ENCODE measurements around the gene PLCB4.

The PLCB4 gene

GRCh38 chr20:9517297-9518162, 448.6 kb downstream of the PLCB4 start:
- DNase-seq (ENCODE audit: low read depth in 2 of 2) = no peak

GRCh38 chr20:9518576-9519175, 449.8 kb downstream of the PLCB4 start:
- DNase-seq (ENCODE audit: low read depth in 2 of 2) = no peak

- no peak for DNase-seq (ENCODE audit: low read depth in 2 of 2)
These were observed 451.2 kb downstream of the PLCB4 start for GRCh38 chr20:9520086-9520485.

- no peak for DNase-seq (ENCODE audit: low read depth in 2 of 2)
These were observed 454.7 kb downstream of the PLCB4 start for GRCh38 chr20:9523636-9524035.

Data from stimulated activated CD8-positive, alpha-beta memory T cell treated with anti-CD3 and anti-CD28 coated beads, Interleukin-15, amount 100 ng/mL, for 48 hours (primary cell).